ENCODE results near the gene SUN3.

- TF ChIP-seq ZNF274 (IDR thresholded peaks at IDR 0.05; ENCODE audit: low read depth, low read length) (no peak), SUZ12 (IDR thresholded peaks at IDR 0.05; ENCODE audit: extremely low read depth, insufficient read depth, insufficient read length) (no peak)
Observed at GRCh38 chr7:48042216-48042615, 13.3 kb upstream of the SUN3 start.

Measured in NT2/D1 (cell line).